WERI-Rb-1 (cell line): Measurements from ENCODE around the gene SLC4A11.

Source experiments
- DNase-seq: peaks from one replicate; pipeline ENCODE4 v3.0.0-alpha.2; 2020
- H3K27ac ChIP-seq: fragments of 250-450 bp; sonication (Bioruptor Pico); 2 replicates; pipeline ENCODE4 v1.5.1; 2020; ENCODE audit warnings: mild to moderate bottlenecking, moderate library complexity
- H3K27me3 ChIP-seq: fragments of 250-450 bp; sonication (Bioruptor Pico); 2 replicates; pipeline ENCODE4 v1.5.1; 2021; ENCODE audit warnings: mild to moderate bottlenecking, low read depth, moderate library complexity; ENCODE audit not compliant: insufficient read depth, severe bottlenecking
- H3K36me3 ChIP-seq: fragments of 250-450 bp; sonication (Bioruptor Pico); 2 replicates; pipeline ENCODE4 v1.5.1; 2020; ENCODE audit warnings: mild to moderate bottlenecking, moderate library complexity
- H3K4me3 ChIP-seq: 2 replicates; pipeline ENCODE4 v1.5.1; 2011; ENCODE audit warnings: low read depth, mild to moderate bottlenecking, control low read depth, low read length
- H3K9me3 ChIP-seq: fragments of 250-450 bp; sonication (Bioruptor Pico); 2 replicates; pipeline ENCODE4 v1.5.1; 2021; ENCODE audit warnings: mild to moderate bottlenecking, moderate library complexity; ENCODE audit not compliant: severe bottlenecking
- CTCF ChIP-seq: IDR thresholded peaks from 2 replicates; pipeline ENCODE4 v1.5.1; 2011; ENCODE audit warnings: low read depth, mild to moderate bottlenecking, control low read depth, inconsistent platforms, low read length

SLC4A11 gene

GRCh38 chr20:3239867-3240775 is 1.1 kb upstream of the SLC4A11 start:
- no peak for TF ChIP-seq CTCF
- Histone ChIP-seq H3K27ac (no peak overlapping the region), H3K36me3 (no peaks in the 10 kb centered on the region), H3K27me3 (peaks cover 12% of the 10 kb centered on the region), H3K9me3 (peaks cover 4% of the 10 kb centered on the region), H3K4me3 (peak overlapping the region; percentile 59)
- DNase-seq = no peak

GRCh38 chr20:3238616-3239025 is 369 bp downstream of the SLC4A11 start:
- Histone ChIP-seq H3K4me3 (peak overlapping the region; percentile 59), H3K27me3 (peaks cover 12% of the 10 kb centered on the region), H3K27ac (no peak overlapping the region), H3K36me3 (no peaks in the 10 kb centered on the region), H3K9me3 (peaks cover 4% of the 10 kb centered on the region)
- DNase-seq = no peak
- TF ChIP-seq CTCF = no peak

- Histone ChIP-seq H3K4me3 (peak overlapping the region; percentile 59), H3K9me3 (peaks cover 4% of the 10 kb centered on the region), H3K27me3 (peaks cover 12% of the 10 kb centered on the region), H3K27ac (no peak overlapping the region), H3K36me3 (no peaks in the 10 kb centered on the region)
- DNase-seq = no peak
- TF ChIP-seq CTCF = no peak
These were observed 903 bp downstream of the SLC4A11 start for GRCh38 chr20:3237958-3238615.

- Histone ChIP-seq H3K9me3 (peaks cover 4% of the 10 kb centered on the region), H3K36me3 (no peaks in the 10 kb centered on the region), H3K27me3 (peaks cover 12% of the 10 kb centered on the region), H3K27ac (no peak overlapping the region), H3K4me3 (no peak overlapping the region)
- no peak for TF ChIP-seq CTCF
- no peak for DNase-seq
These were observed 1.7 kb downstream of the SLC4A11 start for GRCh38 chr20:3237011-3237957.

GRCh38 chr20:3235666-3236324 is 3.2 kb downstream of the SLC4A11 start:
- H3K36me3 ChIP-seq = no peaks in the 10 kb centered on the region
- H3K9me3 ChIP-seq = peaks cover 4% of the 10 kb centered on the region
- no peak overlapping the region for H3K4me3 ChIP-seq
- H3K27me3 ChIP-seq = peaks cover 12% of the 10 kb centered on the region
- no peak for TF ChIP-seq CTCF
- H3K27ac ChIP-seq = no peak overlapping the region
- DNase-seq = no peak
